SU-DHL-6 (cell line): Measurements from ENCODE around the gene NCOR2.

Experiments
- H2AFZ ChIP-seq: fragments of 200-600 bp; sonication (generic); 2 replicates; pipeline ENCODE4 v1.6.1; 2014; ENCODE audit warnings: low read depth, mild to moderate bottlenecking, moderate library complexity, mixed read lengths, antibody characterized with exemption, low read length; ENCODE audit not compliant: severe bottlenecking
- H3F3A ChIP-seq: fragments of 200-600 bp; shearing (Covaris generic); 2 replicates; pipeline ENCODE4 v1.6.0; 2016; ENCODE audit warnings: antibody characterized with exemption, mild to moderate bottlenecking; ENCODE audit not compliant: insufficient read depth
- H3K27ac ChIP-seq: fragments of 200-600 bp; sonication (generic); 2 replicates; pipeline ENCODE4 v1.5.1; 2016; ENCODE audit warnings: low read depth, mild to moderate bottlenecking, low read length, moderate library complexity, mixed read lengths
- H3K27me3 ChIP-seq: fragments of 200-600 bp; sonication (generic), shearing (Covaris generic); 2 replicates; pipeline ENCODE4 v1.6.0; 2014; ENCODE audit warnings: mild to moderate bottlenecking, low read length
- H3K36me3 ChIP-seq: fragments of 200-600 bp; sonication (generic); 2 replicates; pipeline ENCODE4 v1.6.1; 2014; ENCODE audit warnings: mild to moderate bottlenecking, low read length, mixed read lengths
- H3K4me2 ChIP-seq: fragments of 300-600, 200-600 bp; shearing (Covaris generic), sonication (generic); 2 replicates; pipeline ENCODE4 v1.6.0; 2014; ENCODE audit warnings: low read length, low read depth, mild to moderate bottlenecking; ENCODE audit not compliant: poor library complexity, severe bottlenecking
- H3K4me3 ChIP-seq: fragments of 200-600 bp; sonication (generic); 2 replicates; pipeline ENCODE4 v1.5.1; 2014; ENCODE audit warnings: antibody characterized with exemption, low read length, mild to moderate bottlenecking, mixed read lengths; ENCODE audit not compliant: insufficient read depth, poor library complexity, severe bottlenecking
- H3K79me2 ChIP-seq: fragments of 200-600 bp; sonication (generic); 2 replicates; pipeline ENCODE4 v1.6.1; 2014; ENCODE audit warnings: mild to moderate bottlenecking, low read length, moderate library complexity; ENCODE audit not compliant: insufficient read depth
- H3K9ac ChIP-seq: fragments of 200-600 bp; sonication (generic); 2 replicates; pipeline ENCODE4 v1.7.0; 2014; ENCODE audit warnings: mild to moderate bottlenecking, low read length
- H3K9me2 ChIP-seq: fragments of 200-600 bp; sonication (generic); replicated peaks from 2 replicates; pipeline ENCODE4 v1.6.1; 2014; ENCODE audit warnings: low read length; ENCODE audit not compliant: insufficient read depth
- H3K9me3 ChIP-seq: fragments of 200-600 bp; sonication (generic); 2 replicates; pipeline ENCODE4 v1.6.1; 2014; ENCODE audit warnings: low read length, mixed read lengths; ENCODE audit not compliant: insufficient read depth
- H4K20me1 ChIP-seq: fragments of 200-600 bp; sonication (generic); 2 replicates; pipeline ENCODE4 v1.6.1; 2014; ENCODE audit warnings: low read depth, mild to moderate bottlenecking, antibody characterized with exemption, low read length, moderate library complexity, mixed read lengths
- CTCF ChIP-seq: fragments of 200-600 bp; sonication (generic); IDR thresholded peaks from one replicate; pipeline ENCODE4 v1.5.1; 2017; ENCODE audit warnings: antibody characterized with exemption, mild to moderate bottlenecking, low read length, moderate library complexity; ENCODE audit not compliant: insufficient read depth, poor library complexity, severe bottlenecking
- EZH2phosphoT487 ChIP-seq: fragments of 200-600 bp; sonication (generic), shearing (Covaris generic); conservative IDR thresholded peaks from 2 replicates; pipeline ENCODE4 v1.6.1; 2018; ENCODE audit warnings: mild to moderate bottlenecking, antibody characterized with exemption, low read length, moderate library complexity, mixed read lengths

NCOR2 gene

GRCh38 chr12:124537525-124538193 lies 29.8 kb downstream of the NCOR2 start:
- H3K27me3 ChIP-seq = no peaks in the 10 kb centered on the region
- H3F3A ChIP-seq = no peaks in the 10 kb centered on the region
- no peaks in the 10 kb centered on the region for H3K36me3 ChIP-seq
- H4K20me1 ChIP-seq = peaks cover 6% of the 10 kb centered on the region; the same call in 1 of the 2 replicates
- peaks cover 58% of the 10 kb centered on the region for H3K79me2 ChIP-seq
- no peak overlapping the region for H3K4me3 ChIP-seq
- H3K9ac ChIP-seq = no peak overlapping the region
- H3K9me2 ChIP-seq = no peaks in the 10 kb centered on the region
- no peaks in the 10 kb centered on the region for H3K9me3 ChIP-seq
- TF ChIP-seq CTCF (no peak), EZH2phosphoT487 (no peak)
- no peak overlapping the region for H2AFZ ChIP-seq
- no peak overlapping the region for H3K4me2 ChIP-seq
- no peak overlapping the region for H3K27ac ChIP-seq

DNA sequence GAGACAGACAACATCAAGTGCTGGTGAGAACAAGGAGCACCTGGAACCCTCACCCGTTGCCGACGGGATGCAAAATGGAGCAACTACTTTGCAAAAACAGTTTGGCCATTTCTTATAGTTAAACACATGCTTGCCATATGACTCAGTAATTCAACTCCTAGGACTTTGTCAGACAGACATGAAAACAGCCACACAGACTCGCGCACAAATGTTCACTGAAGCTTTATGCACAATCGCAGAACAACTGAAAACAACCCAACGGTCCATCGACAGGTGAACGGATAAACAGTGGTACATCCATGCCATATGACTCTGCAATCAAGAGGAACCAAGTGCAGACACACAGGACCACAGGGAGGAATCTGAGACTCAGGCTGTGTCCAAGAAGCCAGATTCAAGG lies 30.8 kb downstream of the NCOR2 start:
- Histone ChIP-seq H3K9ac (no peak overlapping the region), H4K20me1 (peaks cover 6% of the 10 kb centered on the region; the same call in 1 of the 2 replicates), H3K4me3 (no peak overlapping the region), H2AFZ (no peak overlapping the region), H3K4me2 (no peak overlapping the region), H3K27ac (no peak overlapping the region), H3F3A (no peaks in the 10 kb centered on the region), H3K9me2 (no peaks in the 10 kb centered on the region), H3K9me3 (no peaks in the 10 kb centered on the region), H3K27me3 (no peaks in the 10 kb centered on the region), H3K36me3 (no peaks in the 10 kb centered on the region), H3K79me2 (peaks cover 58% of the 10 kb centered on the region)
- no peak for TF ChIP-seq CTCF
- no peak for TF ChIP-seq EZH2phosphoT487

DNA sequence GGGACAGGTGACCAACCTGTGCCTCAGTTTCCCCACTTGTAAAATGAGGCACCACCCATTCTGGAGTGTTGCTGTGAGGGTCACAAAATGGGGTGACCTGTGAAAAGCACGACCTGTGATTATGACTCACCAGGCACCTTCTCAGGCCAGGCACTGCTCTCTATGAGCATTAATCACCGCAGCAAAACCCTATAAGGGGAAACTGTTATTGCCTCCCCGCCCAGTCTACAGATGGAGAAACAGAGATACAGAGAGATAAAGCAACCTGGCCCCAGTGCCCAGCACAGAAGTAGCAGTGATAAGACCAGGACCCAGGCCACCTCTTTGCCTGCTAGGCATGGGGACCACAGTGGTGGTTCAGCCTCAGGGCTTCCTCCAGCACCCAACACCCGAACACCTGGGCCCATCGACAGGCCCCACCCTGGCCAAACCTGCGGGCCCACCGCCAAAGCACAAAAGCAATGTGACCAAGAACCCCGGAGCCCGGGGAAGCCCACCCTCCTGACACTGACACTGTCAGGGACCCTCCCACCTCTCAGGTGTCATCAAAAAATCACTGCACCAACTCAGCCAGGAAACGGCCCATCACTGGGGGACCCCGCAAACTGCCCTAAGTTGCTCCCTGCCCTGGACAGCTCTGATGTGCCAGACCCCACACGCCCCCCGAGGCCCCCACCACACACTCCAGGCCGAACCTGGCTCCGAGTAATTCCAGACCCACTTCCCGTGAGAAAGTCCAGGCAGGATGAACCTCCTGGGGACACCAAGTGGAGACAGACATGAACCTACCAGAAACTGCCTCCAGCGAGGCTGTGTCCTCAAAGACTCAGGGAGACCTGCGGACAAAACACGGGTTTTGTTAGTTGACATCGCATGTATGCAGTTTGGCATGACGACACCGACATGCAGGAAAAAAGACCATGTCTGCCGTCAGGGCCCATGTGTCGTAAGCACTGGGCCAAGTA lies 32.4 kb downstream of the NCOR2 start:
- Histone ChIP-seq H3K4me2 (no peak overlapping the region), H3F3A (no peaks in the 10 kb centered on the region), H3K27me3 (no peaks in the 10 kb centered on the region), H3K9ac (no peak overlapping the region), H2AFZ (no peak overlapping the region), H3K9me2 (no peaks in the 10 kb centered on the region), H3K9me3 (no peaks in the 10 kb centered on the region), H3K36me3 (no peaks in the 10 kb centered on the region), H3K79me2 (peaks cover 58% of the 10 kb centered on the region), H4K20me1 (peaks cover 6% of the 10 kb centered on the region; the same call in 1 of the 2 replicates), H3K4me3 (no peak overlapping the region), H3K27ac (no peak overlapping the region)
- TF ChIP-seq EZH2phosphoT487 = no peak
- TF ChIP-seq CTCF = no peak
